Left lung (tissue), 10 donors: ENCODE data around the gene CCT3. TPM values are rescaled to one million over a fixed set of nuclear protein-coding genes. Genes with fewer than 3 reads are reported as not detected.
"Not testable (repeated sequence)": the region's sequence is repeated elsewhere in the genome, so short reads cannot be mapped to it uniquely, and the experiment has no call there.

Experiments used
- ATAC-seq: fragments of 200-7000 bp; cut with Tn5 transposase; one replicate; pipeline ENCODE4 v1.9.1; 2020; ENCODE audit warnings: moderate library complexity
- DNase-seq, 4 donors: peaks; one replicate each; pipeline ENCODE4 v3.0.0-alpha.2; 2013 to 2020
- H3K27ac ChIP-seq, 2 donors: fragments of 200-600 bp; sonication (generic) in 1 of 2; one replicate each; pipeline versions ENCODE4 v1.5.0 to v1.8.0; 2020 to 2021
- H3K27me3 ChIP-seq, 2 donors: fragments of 200-600 bp; sonication (generic) in 1 of 2; one replicate each; pipeline versions ENCODE4 v1.5.0 to v1.8.0; 2020 to 2021
- H3K36me3 ChIP-seq, 2 donors: fragments of 200-600 bp; sonication (generic) in 1 of 2; one replicate each; pipeline versions ENCODE4 v1.5.0 to v1.8.0; 2020 to 2021
- H3K4me1 ChIP-seq, 2 donors: fragments of 200-600 bp; one replicate each; pipeline ENCODE4 v1.8.0; 2021
- H3K4me3 ChIP-seq, 2 donors: fragments of 200-600 bp; sonication (generic) in 1 of 2; one replicate each; pipeline versions ENCODE4 v1.5.0 to v1.8.0; 2020 to 2021; ENCODE audit warnings: mild to moderate bottlenecking in 1 of 2
- H3K9me3 ChIP-seq, 2 donors: fragments of 200-600 bp; sonication (generic) in 1 of 2; one replicate each; pipeline versions ENCODE4 v1.5.0 to v1.8.0; 2020 to 2021
- CTCF ChIP-seq, 2 donors: fragments of 200-600 bp; sonication (generic) in 1 of 2; IDR thresholded peaks; one replicate each; pipeline versions ENCODE4 v1.5.0 to v1.8.0; 2021; ENCODE audit warnings: antibody characterized with exemption in 2 of 2
- intact Hi-C, 2 donors: fragments of 100-400 bp; cut with DNase I; formaldehyde crosslinking; loops; one replicate each; pipeline versions ENCODE4 v1.11.2 to v1.14.2; 2022
- polyA plus RNA-seq, 6 donors: library from polyadenylated mRNA; unstranded; fragments of 120-200 nt; gene quantifications; one replicate each; pipeline ENCODE4 v1.2.1, GENCODE V29; 2013; ENCODE audit not compliant: insufficient read length in 6 of 6
- total RNA-seq, 2 donors: library from RNA; stranded (reverse); fragmentation: NEBNext Ultra II Directional; extraction: Animal tissue kit (Norgen Biotek cat#: 25700); gene quantifications; one replicate each; pipeline ENCODE4 v1.2.1, GENCODE V29; 2021
- donor health status: DM: no; HTN: yes; CAD: no.
- donor health status: DM: no; HTN: no; CAD: no.

CCT3 gene
- total and polyA plus RNA-seq, 8 donors: 166 to 318 (median 266) TPM

- Histone ChIP-seq H3K27ac (peak overlapping the region; percentile 86), H3K27me3 (no peaks in the 10 kb centered on the region), H3K36me3 (peaks cover 5 to 34% of the 10 kb centered on the region in 2 donors), H3K4me3 (peak overlapping the region; percentile 78 to 92), H3K4me1 (peaks cover 12 to 20% of the 10 kb centered on the region in 2 donors), H3K9me3 (no peaks in the 10 kb centered on the region)
- DNase-seq (no peak), ATAC-seq (no peak)
- intact Hi-C loops: no loop called here
- no peak for TF ChIP-seq CTCF (IDR thresholded peaks at IDR 0.05)
Measured at GRCh38 chr1:156337052-156337887, 822 bp downstream of the CCT3 start.

GRCh38 chr1:156336242-156336641 is 1.9 kb downstream of the CCT3 start:
- no peak overlapping the region for H3K27ac ChIP-seq
- no peaks in the 10 kb centered on the region for H3K27me3 ChIP-seq
- peak overlapping the region in 1 of 2 donors; percentile 78 for H3K4me3 ChIP-seq
- H3K4me1 ChIP-seq: peaks cover 12 to 20% of the 10 kb centered on the region in 2 donors
- ATAC-seq (no peak), DNase-seq (no peak)
- no peaks in the 10 kb centered on the region for H3K9me3 ChIP-seq
- intact Hi-C loops: no loop called here
- peaks cover 5 to 44% of the 10 kb centered on the region in 2 donors for H3K36me3 ChIP-seq
- TF ChIP-seq CTCF (IDR thresholded peaks at IDR 0.05): no peak

- intact Hi-C loops, H3K4me1 ChIP-seq, DNase-seq, H3K27me3 ChIP-seq, ATAC-seq, H3K4me3 ChIP-seq, H3K9me3 ChIP-seq, H3K27ac ChIP-seq: not testable (repeated sequence)
- peaks cover 0 to 90% of the 10 kb centered on the region in 2 donors for H3K36me3 ChIP-seq
Measured at GRCh38 chr1:156323179-156323578, 14.9 kb downstream of the CCT3 start.

GRCh38 chr1:156320560-156320959 is 17.5 kb downstream of the CCT3 start:
- Histone ChIP-seq H3K9me3 (no peaks in the 10 kb centered on the region), H3K27ac (no peak overlapping the region), H3K4me1 (no peaks in the 10 kb centered on the region), H3K36me3 (peaks cover 3 to 100% of the 10 kb centered on the region in 2 donors), H3K4me3 (no peak overlapping the region), H3K27me3 (no peaks in the 10 kb centered on the region)
- DNase-seq (no peak), ATAC-seq (no peak)
- intact Hi-C loops: no loop called here
- no peak for TF ChIP-seq CTCF (IDR thresholded peaks at IDR 0.05)

- H3K4me3 ChIP-seq: no peak overlapping the region
- DNase-seq (peak in 1 of 4 donors; percentile 16), ATAC-seq (peak; percentile 21)
- H3K36me3 ChIP-seq: peaks cover 3 to 100% of the 10 kb centered on the region in 2 donors
- H3K4me1 ChIP-seq: no peaks in the 10 kb centered on the region
- H3K27me3 ChIP-seq: no peaks in the 10 kb centered on the region
- no peaks in the 10 kb centered on the region for H3K9me3 ChIP-seq
- H3K27ac ChIP-seq: no peak overlapping the region
- intact Hi-C loops: no loop called here
- peak; percentile 27 to 34 for TF ChIP-seq CTCF (IDR thresholded peaks at IDR 0.05)
Measured at GRCh38 chr1:156319664-156320063, 18.4 kb downstream of the CCT3 start.
